ENCODE results near the gene CCT8L2.
"Not testable (repeated sequence)": the region's sequence is repeated elsewhere in the genome, so short reads cannot be mapped to it uniquely, and the experiment has no call there.

GRCh38 chr22:16591136-16591535 is 1.5 kb downstream of the CCT8L2 start:
- TF ChIP-seq RCOR1 (IDR thresholded peaks at IDR 0.05; ENCODE audit: insufficient replicate concordance, low read length); CTCF (conservative IDR thresholded peaks at IDR 0.05; ENCODE audit: low read depth, low read length); CHD1 (IDR thresholded peaks at IDR 0.05; ENCODE audit: low read depth, low read length); RAD21 (IDR thresholded peaks at IDR 0.05; ENCODE audit: low read length); MAZ (IDR thresholded peaks at IDR 0.05; ENCODE audit: borderline replicate concordance, low read depth, low read length): not testable (repeated sequence)
